ENCODE results near the gene APOBEC3C.
"Not testable (repeated sequence)": the region's sequence is repeated elsewhere in the genome, so short reads cannot be mapped to it uniquely, and the experiment has no call there.

Gene APOBEC3C

DNA sequence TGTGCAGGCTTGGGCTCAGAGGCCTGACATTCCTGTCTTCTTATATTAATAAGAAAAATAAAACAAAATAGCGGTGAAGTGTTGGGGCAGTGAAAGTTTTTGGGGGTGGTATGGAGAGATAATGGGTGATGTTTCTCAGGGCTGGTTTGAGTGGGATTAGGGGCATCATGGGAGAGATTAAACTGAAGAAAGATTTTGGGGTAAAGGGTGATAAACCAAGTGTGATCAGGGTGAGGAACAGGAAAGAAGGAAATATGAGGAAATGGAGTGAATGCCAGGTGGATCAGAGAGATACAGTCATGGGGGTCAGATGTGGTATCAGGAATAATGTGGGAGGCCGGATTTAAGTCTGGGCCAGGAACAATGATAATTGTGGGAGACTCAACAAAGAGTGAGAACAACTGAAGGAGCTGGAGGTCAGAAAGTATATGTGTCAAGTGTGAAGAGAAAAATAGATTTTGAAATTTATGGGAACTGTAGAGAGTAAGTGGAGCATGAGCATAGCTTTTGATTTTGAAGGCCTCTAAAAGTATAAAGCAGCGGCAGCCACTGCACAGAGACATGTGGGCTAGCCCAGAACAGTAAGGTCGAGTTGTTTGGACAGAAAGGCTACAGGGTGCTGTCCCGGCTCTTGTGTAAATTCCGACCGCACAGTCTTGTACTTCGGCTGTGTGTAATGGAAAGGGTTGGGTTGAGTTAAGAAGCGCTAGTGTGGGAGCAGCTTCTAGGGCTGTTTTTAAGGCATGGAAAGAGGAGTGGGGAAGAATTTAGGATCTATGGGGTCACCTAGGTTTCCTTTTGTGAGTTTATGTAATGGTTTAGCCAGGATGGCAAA lies 52.6 kb downstream of the APOBEC3C start:
- not testable (repeated sequence) for DNase-seq

DNA sequence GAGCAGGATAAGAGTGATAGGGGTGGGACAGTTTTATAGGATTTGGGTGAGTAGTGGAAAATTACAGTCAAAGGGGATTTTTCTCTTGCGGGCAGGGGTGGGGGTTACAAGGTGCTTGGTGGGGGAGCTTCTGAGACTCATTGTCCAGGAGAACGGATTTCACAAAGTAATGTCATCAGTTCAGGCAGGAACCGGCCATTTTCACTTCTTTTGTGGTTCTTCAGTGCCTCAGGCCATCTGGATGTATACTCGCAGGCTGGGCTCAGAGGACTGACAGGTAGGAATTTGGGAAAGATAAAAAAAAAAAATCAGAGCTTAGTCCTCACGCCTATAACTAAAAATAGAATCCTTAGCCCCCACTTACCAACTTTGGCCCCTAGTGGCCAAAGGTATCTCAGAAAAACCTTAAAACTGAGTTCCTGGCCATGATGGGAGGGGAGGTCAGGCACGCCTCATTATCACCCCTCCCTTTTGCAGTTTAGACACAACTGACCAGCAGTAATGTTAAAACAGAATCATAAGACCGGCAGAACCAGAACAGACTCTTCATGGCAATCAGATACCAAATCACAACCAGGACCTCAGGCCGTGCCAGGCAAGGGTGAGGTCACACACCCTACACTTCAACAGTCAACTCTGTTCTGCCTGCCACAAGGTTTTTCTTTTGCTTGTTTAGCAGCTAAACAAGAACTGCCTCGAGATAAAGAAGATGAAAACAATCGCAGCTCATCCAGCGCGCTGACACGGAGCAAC lies 54.2 kb downstream of the APOBEC3C start:
- DNase-seq, result no peak

All from activated effector memory CD4-positive, alpha-beta T cell treated with anti-CD3 and anti-CD28 coated beads, Interleukin-2, amount 50 U/mL, for 16 hours (primary cell).